ENCODE measurements around the gene REXO5.

Gene REXO5

GRCh38 chr16:20818929-20819585, 12.7 kb downstream of the REXO5 start:
- Histone ChIP-seq H3K36me3 (peaks cover 28% of the 10 kb centered on the region), H3K27me3 (no peaks in the 10 kb centered on the region), H3K4me3 (ENCODE audit: low read depth in 1 of 2, low read length in 1 of 2) (no peak overlapping the region), H3K27ac (no peak overlapping the region), H3K4me1 (ENCODE audit: control insufficient read depth in 1 of 2, insufficient read depth in 1 of 2, low read depth in 1 of 2, low read length in 1 of 2) (peaks cover 9 to 13% of the 10 kb centered on the region in 2 experiments), H3K9me3 (no peaks in the 10 kb centered on the region)
- TF ChIP-seq, protein P1, sequence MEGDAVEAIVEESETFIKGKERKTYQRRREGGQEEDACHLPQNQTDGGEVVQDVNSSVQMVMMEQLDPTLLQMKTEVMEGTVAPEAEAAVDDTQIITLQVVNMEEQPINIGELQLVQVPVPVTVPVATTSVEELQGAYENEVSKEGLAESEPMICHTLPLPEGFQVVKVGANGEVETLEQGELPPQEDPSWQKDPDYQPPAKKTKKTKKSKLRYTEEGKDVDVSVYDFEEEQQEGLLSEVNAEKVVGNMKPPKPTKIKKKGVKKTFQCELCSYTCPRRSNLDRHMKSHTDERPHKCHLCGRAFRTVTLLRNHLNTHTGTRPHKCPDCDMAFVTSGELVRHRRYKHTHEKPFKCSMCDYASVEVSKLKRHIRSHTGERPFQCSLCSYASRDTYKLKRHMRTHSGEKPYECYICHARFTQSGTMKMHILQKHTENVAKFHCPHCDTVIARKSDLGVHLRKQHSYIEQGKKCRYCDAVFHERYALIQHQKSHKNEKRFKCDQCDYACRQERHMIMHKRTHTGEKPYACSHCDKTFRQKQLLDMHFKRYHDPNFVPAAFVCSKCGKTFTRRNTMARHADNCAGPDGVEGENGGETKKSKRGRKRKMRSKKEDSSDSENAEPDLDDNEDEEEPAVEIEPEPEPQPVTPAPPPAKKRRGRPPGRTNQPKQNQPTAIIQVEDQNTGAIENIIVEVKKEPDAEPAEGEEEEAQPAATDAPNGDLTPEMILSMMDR (IDR thresholded peaks at IDR 0.05), result no peak

- Histone ChIP-seq H3K4me1 (ENCODE audit: control insufficient read depth in 1 of 2, insufficient read depth in 1 of 2, low read depth in 1 of 2, low read length in 1 of 2) (peaks cover 9 to 13% of the 10 kb centered on the region in 2 experiments), H3K4me3 (ENCODE audit: low read depth in 1 of 2, low read length in 1 of 2) (no peak overlapping the region), H3K36me3 (peaks cover 23% of the 10 kb centered on the region), H3K27me3 (no peaks in the 10 kb centered on the region), H3K27ac (no peak overlapping the region), H3K9me3 (no peaks in the 10 kb centered on the region)
- TF ChIP-seq, protein P1 (IDR thresholded peaks at IDR 0.05), result no peak
Measured at GRCh38 chr16:20821682-20822081, 15.4 kb downstream of the REXO5 start.

- H3K36me3 ChIP-seq, result peaks cover 22% of the 10 kb centered on the region
- H3K9me3 ChIP-seq, result no peaks in the 10 kb centered on the region
- no peak overlapping the region for H3K4me3 ChIP-seq (ENCODE audit: low read depth in 1 of 2, low read length in 1 of 2)
- no peak overlapping the region for H3K27ac ChIP-seq
- H3K4me1 ChIP-seq (ENCODE audit: control insufficient read depth in 1 of 2, insufficient read depth in 1 of 2, low read depth in 1 of 2, low read length in 1 of 2), result peaks cover 9 to 13% of the 10 kb centered on the region in 2 experiments
- H3K27me3 ChIP-seq, result no peaks in the 10 kb centered on the region
- TF ChIP-seq, protein P1 (IDR thresholded peaks at IDR 0.05), result no peak
Measured at GRCh38 chr16:20822521-20823325, 16.4 kb downstream of the REXO5 start.

DNA sequence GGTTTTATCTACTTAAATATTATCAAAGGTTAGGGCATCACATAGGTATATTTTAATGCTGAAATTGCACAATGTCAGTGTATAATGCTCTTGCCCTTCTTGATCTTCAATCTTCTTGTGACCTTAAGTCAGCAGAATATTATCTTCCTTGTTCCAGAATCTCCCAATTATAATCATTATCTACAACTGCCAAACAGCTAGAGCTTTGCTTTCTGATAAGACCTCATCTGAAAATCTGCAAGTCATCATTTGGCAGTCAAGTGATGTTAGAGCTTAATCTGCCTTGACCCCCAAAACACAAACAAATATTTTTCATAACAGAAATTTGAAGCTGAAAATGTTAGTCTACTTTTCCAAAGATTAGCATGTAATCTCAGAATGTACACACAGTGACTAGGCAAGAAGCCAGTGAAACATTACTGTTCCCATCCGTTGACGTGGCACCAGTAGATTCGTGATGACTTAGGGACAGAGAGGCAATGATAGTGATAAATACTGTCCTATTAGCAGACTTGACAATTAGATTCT, 19.8 kb downstream of the REXO5 start:
- peaks cover 32% of the 10 kb centered on the region for H3K36me3 ChIP-seq

GRCh38 chr16:20829536-20829935, 23.2 kb downstream of the REXO5 start:
- no peak overlapping the region for H3K27ac ChIP-seq
- TF ChIP-seq, protein P1 (IDR thresholded peaks at IDR 0.05), result no peak
- H3K27me3 ChIP-seq, result no peaks in the 10 kb centered on the region
- no peak overlapping the region for H3K4me3 ChIP-seq (ENCODE audit: low read depth in 1 of 2, low read length in 1 of 2)
- H3K9me3 ChIP-seq, result no peaks in the 10 kb centered on the region
- H3K36me3 ChIP-seq, result peaks cover 35% of the 10 kb centered on the region
- H3K4me1 ChIP-seq (ENCODE audit: control insufficient read depth in 1 of 2, insufficient read depth in 1 of 2, low read depth in 1 of 2, low read length in 1 of 2), result no peaks in the 10 kb centered on the region

More for the DNA sequence above, 19.8 kb downstream of the REXO5 start:
- peaks cover 5 to 7% of the 10 kb centered on the region in 2 experiments for H3K4me1 ChIP-seq (ENCODE audit: control insufficient read depth in 1 of 2, insufficient read depth in 1 of 2, low read depth in 1 of 2, low read length in 1 of 2)
- no peak overlapping the region for H3K27ac ChIP-seq
- no peaks in the 10 kb centered on the region for H3K9me3 ChIP-seq
- H3K27me3 ChIP-seq, result no peaks in the 10 kb centered on the region
- no peak overlapping the region for H3K4me3 ChIP-seq (ENCODE audit: low read depth in 1 of 2, low read length in 1 of 2)
- TF ChIP-seq, protein P1 (IDR thresholded peaks at IDR 0.05), result no peak

All from neutrophil (primary cell).